OCI-LY1 (cell line): ENCODE measurements around the gene CTXN1.

Source experiments
- H2AFZ ChIP-seq: fragments of 200-600 bp; sonication (generic), shearing (Covaris generic); 2 replicates; pipeline ENCODE4 v1.6.0; 2014; ENCODE audit warnings: antibody characterized with exemption, mild to moderate bottlenecking, low read length
- H3F3A ChIP-seq: fragments of 200-600 bp; sonication (generic), shearing (Covaris generic); 2 replicates; pipeline ENCODE4 v1.6.0; 2014; ENCODE audit warnings: mild to moderate bottlenecking, antibody characterized with exemption, low read length, moderate library complexity; ENCODE audit not compliant: insufficient read depth
- H3K27ac ChIP-seq: fragments of 200-600 bp; sonication (generic); 2 replicates; pipeline ENCODE4 v1.5.1; 2014; ENCODE audit warnings: low read length, mixed run types, mild to moderate bottlenecking, low read depth; ENCODE audit not compliant: poor library complexity, severe bottlenecking
- H3K27me3 ChIP-seq: fragments of 200-600 bp; sonication (generic); 2 replicates; pipeline ENCODE4 v1.6.0; 2014; ENCODE audit warnings: antibody characterized with exemption, mild to moderate bottlenecking, low read length, moderate library complexity; ENCODE audit not compliant: insufficient read depth
- H3K36me3 ChIP-seq: fragments of 200-600 bp; sonication (generic); 2 replicates; pipeline ENCODE4 v1.6.1; 2014; ENCODE audit warnings: mild to moderate bottlenecking, antibody characterized with exemption, low read length, moderate library complexity, mixed read lengths; ENCODE audit not compliant: insufficient read depth
- H3K4me1 ChIP-seq: fragments of 200-600 bp; sonication (generic); 2 replicates; pipeline ENCODE4 v1.5.1; 2014; ENCODE audit warnings: mild to moderate bottlenecking, low read length, moderate library complexity; ENCODE audit not compliant: insufficient read depth, severe bottlenecking
- H3K4me2 ChIP-seq: fragments of 200-600 bp; sonication (generic), shearing (Covaris generic); 2 replicates; pipeline ENCODE4 v1.6.1; 2014; ENCODE audit warnings: low read length
- H3K4me3 ChIP-seq: fragments of 200-600 bp; sonication (generic); 2 replicates; pipeline ENCODE4 v1.5.1; 2014; ENCODE audit warnings: low read length, low read depth, mild to moderate bottlenecking, mixed read lengths; ENCODE audit not compliant: poor library complexity, severe bottlenecking
- H3K79me2 ChIP-seq: fragments of 200-600 bp; shearing (Covaris generic); 2 replicates; pipeline ENCODE4 v1.6.1; 2016; ENCODE audit warnings: mixed run types, low read length, mixed read lengths; ENCODE audit not compliant: insufficient read depth
- H3K9ac ChIP-seq: fragments of 200-600 bp; sonication (generic), shearing (Covaris generic); 2 replicates; pipeline ENCODE4 v1.6.1; 2014; ENCODE audit warnings: mild to moderate bottlenecking, low read length, mixed read lengths
- H3K9me2 ChIP-seq: fragments of 200-600 bp; sonication (generic), shearing (Covaris generic); 2 replicates; pipeline ENCODE4 v1.6.1; 2014; ENCODE audit warnings: low read depth, mild to moderate bottlenecking, low read length, mixed read lengths
- H3K9me3 ChIP-seq: fragments of 200-600 bp; shearing (Covaris generic); 2 replicates; pipeline ENCODE4 v1.6.1; 2014; ENCODE audit warnings: low read length, mixed read lengths
- H4K20me1 ChIP-seq: fragments of 200-600 bp; sonication (generic), shearing (Covaris generic); 2 replicates; pipeline ENCODE4 v1.6.0; 2016; ENCODE audit warnings: mild to moderate bottlenecking, low read length; ENCODE audit not compliant: insufficient read depth
- CTCF ChIP-seq: fragments of 200-600 bp; sonication (generic), shearing (Covaris generic); IDR thresholded peaks from 2 replicates; pipeline ENCODE4 v1.5.1; 2017; ENCODE audit warnings: mild to moderate bottlenecking, antibody characterized with exemption, low read length, moderate library complexity, mixed read lengths
- EZH2 ChIP-seq: fragments of 200-600 bp; sonication (generic), shearing (Covaris generic); IDR thresholded peaks from 2 replicates; pipeline ENCODE4 v1.8.0; 2017; ENCODE audit warnings: borderline replicate concordance, mixed run types, mild to moderate bottlenecking, antibody characterized with exemption, low read length, moderate library complexity, mixed read lengths

CTXN1 gene

GRCh38 chr19:7917267-7918061 is 8.5 kb downstream of the CTXN1 start:
- H3K27ac ChIP-seq: no peak overlapping the region
- H2AFZ ChIP-seq: no peak overlapping the region
- no peaks in the 10 kb centered on the region for H3F3A ChIP-seq
- peaks cover 4% of the 10 kb centered on the region; the same call in 1 of the 2 replicates for H3K27me3 ChIP-seq
- no peak overlapping the region for H3K4me3 ChIP-seq
- no peaks in the 10 kb centered on the region for H3K79me2 ChIP-seq
- H3K9ac ChIP-seq: no peak overlapping the region
- no peaks in the 10 kb centered on the region for H4K20me1 ChIP-seq
- no peaks in the 10 kb centered on the region for H3K9me3 ChIP-seq
- no peaks in the 10 kb centered on the region for H3K9me2 ChIP-seq
- peaks cover 47% of the 10 kb centered on the region for H3K4me1 ChIP-seq
- peaks cover 16% of the 10 kb centered on the region for H3K36me3 ChIP-seq
- H3K4me2 ChIP-seq: peak overlapping the region; percentile 49; the same call in 1 of the 2 replicates
- TF ChIP-seq EZH2 (no peak), CTCF (peak; percentile 51)

- Histone ChIP-seq H3K9ac (no peak overlapping the region; the same call in 1 of the 2 replicates), H3K4me3 (peak overlapping the region; percentile 35), H2AFZ (no peak overlapping the region)
Measured at GRCh38 chr19:7916955-7917266, 9.0 kb downstream of the CTXN1 start.

GRCh38 chr19:7916103-7916954 is 9.6 kb downstream of the CTXN1 start:
- H4K20me1 ChIP-seq: no peaks in the 10 kb centered on the region
- H3K27me3 ChIP-seq: peaks cover 4% of the 10 kb centered on the region; the same call in 1 of the 2 replicates
- H3K4me3 ChIP-seq: peak overlapping the region; percentile 35
- no peak overlapping the region; the same call in 1 of the 2 replicates for H3K9ac ChIP-seq
- H3K4me2 ChIP-seq: peak overlapping the region; percentile 49
- H3K9me2 ChIP-seq: no peaks in the 10 kb centered on the region
- no peak overlapping the region for H2AFZ ChIP-seq
- no peaks in the 10 kb centered on the region for H3K79me2 ChIP-seq
- H3K27ac ChIP-seq: no peak overlapping the region
- TF ChIP-seq EZH2 (no peak), CTCF (no peak)
- peaks cover 42% of the 10 kb centered on the region for H3K4me1 ChIP-seq
- H3K36me3 ChIP-seq: peaks cover 20% of the 10 kb centered on the region
- H3K9me3 ChIP-seq: no peaks in the 10 kb centered on the region
- no peaks in the 10 kb centered on the region for H3F3A ChIP-seq

More at GRCh38 chr19:7916955-7917266, 9.0 kb downstream of the CTXN1 start:
- H3K27me3 ChIP-seq: peaks cover 4% of the 10 kb centered on the region; the same call in 1 of the 2 replicates
- no peaks in the 10 kb centered on the region for H3K9me2 ChIP-seq
- no peaks in the 10 kb centered on the region for H3F3A ChIP-seq
- H3K79me2 ChIP-seq: no peaks in the 10 kb centered on the region
- peaks cover 47% of the 10 kb centered on the region for H3K4me1 ChIP-seq
- H3K4me2 ChIP-seq: peak overlapping the region; percentile 49; the same call in 1 of the 2 replicates
- TF ChIP-seq EZH2 (no peak), CTCF (no peak)
- no peaks in the 10 kb centered on the region for H4K20me1 ChIP-seq
- H3K36me3 ChIP-seq: peaks cover 15% of the 10 kb centered on the region
- H3K9me3 ChIP-seq: no peaks in the 10 kb centered on the region
- no peak overlapping the region for H3K27ac ChIP-seq
